HG02763 (cell line): ENCODE measurements around the gene EXOC2.
"Not testable (repeated sequence)": the region's sequence is repeated elsewhere in the genome, so short reads cannot be mapped to it uniquely, and the experiment has no call there.

ENCODE experiments used
- ATAC-seq: cut with Tn5 transposase; IDR thresholded peaks from one replicate; pipeline ENCODE4 v1.9.1; 2021; ENCODE audit warnings: mild to moderate bottlenecking, moderate library complexity; ENCODE audit not compliant: unreplicated experiment

Gene EXOC2

GRCh38 chr6:680666-681340 is 12.1 kb downstream of the EXOC2 start:
- ATAC-seq = no peak

GRCh38 chr6:680251-680650 is 12.7 kb downstream of the EXOC2 start:
- ATAC-seq = no peak

DNA sequence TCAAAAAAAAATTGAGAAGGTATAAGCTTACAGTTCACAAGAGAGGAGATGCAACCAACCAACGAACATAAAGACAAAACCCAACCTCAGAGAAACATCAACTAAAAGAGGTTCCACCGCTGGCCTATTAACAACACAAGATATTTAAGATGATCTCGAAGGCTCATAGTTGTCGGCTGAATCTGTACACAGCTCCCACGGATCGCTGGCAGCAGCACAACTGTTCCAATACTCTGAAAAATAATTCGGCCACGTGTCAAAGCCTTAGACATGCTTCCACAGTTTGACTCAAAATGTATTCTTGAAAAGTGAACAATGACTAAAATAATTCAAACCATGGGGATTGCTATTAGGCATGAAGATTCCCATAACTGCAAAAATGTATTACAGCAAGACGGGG is 13.7 kb downstream of the EXOC2 start:
- no peak for ATAC-seq

DNA sequence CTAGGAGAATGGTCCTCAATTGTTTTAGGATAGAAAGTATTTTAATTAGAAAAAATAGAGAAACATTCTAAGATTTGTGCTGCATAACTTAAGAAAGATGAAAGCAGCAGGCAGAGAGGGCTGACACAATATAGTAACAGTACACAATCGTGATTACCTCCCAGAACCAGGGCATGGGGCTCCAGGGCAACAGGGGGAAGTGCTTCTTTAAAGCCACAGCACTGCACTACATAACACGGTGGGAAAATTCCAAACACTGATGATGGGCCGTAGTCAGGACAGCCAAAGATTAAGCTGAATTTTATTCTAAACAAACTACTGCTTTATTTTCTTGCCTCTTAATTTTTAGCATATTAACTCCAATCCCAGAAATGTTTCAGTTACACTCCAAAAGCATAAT is 14.4 kb downstream of the EXOC2 start:
- ATAC-seq = no peak

- ATAC-seq = no peak
These were observed 15.0 kb downstream of the EXOC2 start for GRCh38 chr6:677919-678318.

GRCh38 chr6:674956-675355 is 18.0 kb downstream of the EXOC2 start:
- ATAC-seq = no peak

DNA sequence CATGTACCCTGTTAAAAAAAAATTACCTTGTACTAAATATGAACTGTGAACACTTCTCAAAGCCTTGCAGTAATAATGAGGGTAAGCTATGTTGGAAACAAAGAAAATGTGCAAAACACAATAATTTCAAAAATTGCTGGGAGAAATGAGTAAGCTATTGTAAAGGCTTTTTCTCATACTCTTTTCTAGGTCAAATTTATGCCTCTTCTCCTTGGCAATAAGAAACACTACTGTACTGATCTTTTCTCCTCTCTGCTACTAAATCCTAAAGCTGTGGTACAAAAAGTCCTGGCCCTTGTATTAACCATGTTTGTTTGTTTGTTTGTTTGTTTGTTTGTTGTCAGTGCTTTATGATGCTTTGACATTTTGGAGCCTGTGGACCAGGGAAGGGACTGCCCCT is 18.5 kb downstream of the EXOC2 start:
- ATAC-seq = no peak

DNA sequence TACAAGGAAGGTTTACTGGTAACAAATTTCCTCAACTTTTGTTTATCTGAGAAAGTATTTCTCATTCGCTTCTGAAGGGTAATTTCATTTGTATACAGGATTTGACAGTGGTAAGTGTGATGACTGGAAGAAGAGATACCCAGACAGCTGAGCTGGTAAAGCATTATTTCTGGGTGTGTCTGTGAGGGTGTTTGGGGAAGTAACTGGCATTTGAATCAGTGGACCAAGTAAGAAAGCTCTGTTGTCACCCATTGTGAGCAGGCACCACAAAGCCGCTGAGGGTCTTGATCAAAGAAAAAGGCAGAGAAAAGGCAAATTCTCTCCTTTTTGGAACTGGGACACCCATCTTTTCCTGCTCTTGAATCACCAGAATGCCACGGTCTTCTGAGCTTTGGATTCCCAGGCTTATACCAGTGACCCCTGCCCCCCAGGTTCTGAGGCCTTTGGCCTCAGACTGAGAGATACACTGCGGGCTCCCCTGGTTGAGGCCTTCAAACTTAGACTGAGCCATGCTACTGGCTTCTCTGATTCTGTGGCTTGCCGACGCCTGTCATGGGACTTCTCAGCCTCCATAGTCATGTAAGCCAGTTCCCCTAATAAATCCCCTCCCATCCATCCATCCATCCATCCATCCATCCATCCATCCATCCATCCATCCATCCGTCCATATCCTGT is 25.5 kb downstream of the EXOC2 start:
- no peak for ATAC-seq

DNA sequence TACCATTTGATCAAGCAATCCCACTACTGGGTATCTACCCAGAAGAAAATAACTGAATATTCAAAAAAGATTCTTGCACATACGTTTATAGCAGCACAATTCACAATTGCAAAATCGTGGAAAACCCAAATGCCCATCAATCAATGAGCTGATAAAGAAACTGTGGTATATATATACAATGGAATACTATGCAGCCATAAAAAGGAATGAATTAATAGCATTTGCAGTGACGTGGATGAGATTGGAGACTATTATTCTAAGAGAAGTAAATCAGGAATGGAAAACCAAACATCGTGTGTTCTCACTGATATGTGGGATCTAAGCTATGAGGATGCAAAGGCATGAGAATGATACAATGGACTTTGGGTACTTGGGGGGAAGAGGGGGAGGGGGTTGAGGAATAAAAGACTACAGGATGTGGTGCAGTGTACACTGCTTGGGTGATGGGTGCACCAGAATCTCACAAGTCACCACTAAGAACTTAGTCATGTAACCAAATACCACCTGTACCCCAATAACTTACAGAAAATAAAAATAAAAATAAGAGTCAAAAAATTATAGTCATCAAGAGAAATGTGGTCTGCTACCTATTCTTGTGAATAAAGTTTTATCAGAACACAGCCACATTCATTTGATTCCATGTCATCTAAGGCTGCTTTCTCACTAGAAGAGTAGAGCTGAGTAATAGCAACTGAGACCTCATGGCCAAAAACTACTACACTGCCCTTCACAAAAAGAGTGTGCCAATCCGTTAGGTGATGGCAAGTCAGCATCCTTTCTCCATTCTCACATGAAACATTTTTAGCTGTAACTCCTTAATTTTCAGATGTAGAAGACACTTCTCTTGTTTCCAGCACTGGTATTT is 27.3 kb downstream of the EXOC2 start:
- no peak for ATAC-seq

- not testable (repeated sequence) for ATAC-seq
These were observed 29.2 kb downstream of the EXOC2 start for GRCh38 chr6:663788-664187.

- ATAC-seq = no peak
These were observed 33.0 kb downstream of the EXOC2 start for GRCh38 chr6:659716-660581.

- no peak for ATAC-seq
These were observed 34.7 kb downstream of the EXOC2 start for GRCh38 chr6:658244-658643.

DNA sequence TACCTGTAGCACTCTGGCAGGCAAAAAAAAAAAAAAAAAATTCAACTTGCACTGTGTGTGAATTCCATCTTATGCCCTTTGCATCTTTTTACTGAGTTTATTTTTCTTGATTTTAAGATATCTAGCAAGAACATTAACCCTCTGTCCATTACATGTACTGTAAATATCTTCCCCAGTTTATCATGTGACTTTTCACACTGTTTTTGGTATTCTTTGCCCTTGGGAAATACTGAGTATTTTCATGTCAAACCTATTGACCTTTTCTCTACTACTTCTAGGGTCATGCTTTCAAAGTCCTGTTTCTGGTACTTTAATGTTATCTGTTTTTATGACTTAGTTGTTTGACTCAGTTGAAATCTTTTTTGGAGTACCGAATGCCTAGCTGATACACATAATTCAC is 35.2 kb downstream of the EXOC2 start:
- ATAC-seq = no peak

- no peak for ATAC-seq
These were observed 36.3 kb downstream of the EXOC2 start, which contains the start of gene HUS1B for GRCh38 chr6:656460-657252. Gene HUS1B, minus strand, starts transcription at chr6:657100. Its CDS starts 156 bp downstream, at chr6:656944.

DNA sequence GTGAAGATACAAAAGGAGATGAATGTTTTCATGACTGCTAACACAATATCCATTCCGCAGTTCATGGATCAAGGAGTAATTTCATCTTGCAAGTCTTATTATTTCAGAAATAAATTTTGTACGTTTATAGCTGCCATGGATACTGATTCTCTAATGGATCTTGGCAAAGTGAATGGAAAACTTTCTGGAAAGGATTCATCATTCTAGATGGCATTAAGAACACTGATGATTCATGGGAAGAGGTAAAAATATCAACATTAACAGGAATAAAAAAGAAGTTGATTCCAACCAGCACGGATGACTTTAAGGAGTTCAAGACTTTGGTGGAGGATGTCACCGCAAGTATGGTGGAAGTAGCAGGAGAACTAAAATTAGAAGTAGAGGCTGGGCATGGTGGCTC is 38.8 kb downstream of the EXOC2 start:
- no peak for ATAC-seq

- ATAC-seq = no peak
These were observed 40.1 kb downstream of the EXOC2 start for GRCh38 chr6:652865-653264.

GRCh38 chr6:650098-650497 is 42.8 kb downstream of the EXOC2 start:
- no peak for ATAC-seq

GRCh38 chr6:642805-643204 is 50.1 kb downstream of the EXOC2 start:
- no peak for ATAC-seq

DNA sequence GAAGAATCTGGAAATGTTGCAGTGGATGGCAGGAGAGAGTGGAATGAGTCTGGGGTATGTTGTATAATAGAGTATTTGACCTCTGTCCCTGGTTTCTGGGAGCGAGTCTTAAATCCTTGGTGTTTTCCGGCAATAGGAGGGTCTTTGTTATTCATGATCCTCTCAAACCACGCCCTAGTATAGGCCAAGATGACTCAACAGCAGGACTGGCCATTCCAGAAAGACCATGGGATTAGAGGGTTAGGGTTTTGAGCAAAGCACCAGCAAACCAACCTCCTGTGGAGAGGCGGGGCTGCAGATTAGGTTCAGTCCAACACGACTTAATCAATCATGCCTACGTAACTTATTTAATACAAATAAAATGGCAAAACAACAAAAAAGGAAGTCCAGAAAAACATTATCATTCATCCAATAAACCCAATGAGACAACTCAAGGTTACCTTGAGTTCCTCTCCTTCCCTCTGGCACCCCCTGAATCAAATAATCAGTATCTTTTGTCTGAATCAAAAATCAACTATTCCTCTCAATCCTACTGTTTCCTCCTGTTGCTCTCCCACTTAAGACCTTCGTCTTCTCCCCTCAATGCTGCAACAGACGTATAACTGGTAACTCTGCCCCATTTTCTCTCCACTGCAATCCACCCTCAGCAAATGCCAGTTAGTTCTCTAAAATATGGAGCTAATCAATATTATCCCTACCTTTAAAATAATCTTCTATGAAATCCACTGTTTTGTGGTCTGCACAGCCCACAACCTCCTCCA is 51.5 kb downstream of the EXOC2 start:
- no peak for ATAC-seq
